Thoracic aorta (tissue), 2 donors: Measurements from ENCODE around the gene IGF2. TPM values are rescaled to one million over a fixed set of nuclear protein-coding genes. Genes with fewer than 3 reads are reported as not detected.

ENCODE experiments used
- ATAC-seq: fragments of 150-250 bp; one replicate; pipeline ENCODE4 v1.8.0; 2017; ENCODE audit warnings: low read depth; ENCODE audit not compliant: insufficient number of reproducible peaks, low FRiP score
- DNase-seq: peaks from one replicate; pipeline ENCODE4 v3.0.0-alpha.2; 2020; ENCODE audit warnings: low spot score
- H3K27ac ChIP-seq, 2 donors: fragments of 200-600 bp; sonication (generic); 1 replicate in 1 of 2; 2 replicates in 1 of 2; pipeline ENCODE4 v1.5.1; 2016; ENCODE audit warnings: mild to moderate bottlenecking in 2 of 2, moderate library complexity in 2 of 2
- H3K27me3 ChIP-seq: fragments of 200-600 bp; sonication (generic); replicated peaks from 2 replicates; pipeline ENCODE4 v1.6.0; 2016; ENCODE audit warnings: mild to moderate bottlenecking; ENCODE audit not compliant: insufficient read depth
- H3K36me3 ChIP-seq: fragments of 200-600 bp; sonication (generic); one replicate; pipeline ENCODE4 v1.5.1; 2016
- H3K4me1 ChIP-seq, 2 donors: fragments of 200-600 bp; sonication (generic); 1 replicate in 1 of 2; 2 replicates in 1 of 2; pipeline versions ENCODE4 v1.5.1 to v1.6.0; 2016; ENCODE audit warnings: low read depth in 2 of 2, mild to moderate bottlenecking in 1 of 2; ENCODE audit not compliant: control insufficient read depth in 1 of 2
- H3K4me3 ChIP-seq: fragments of 200-600 bp; sonication (generic); 2 replicates; pipeline ENCODE4 v1.5.1; 2016; ENCODE audit warnings: mild to moderate bottlenecking
- H3K9me3 ChIP-seq: fragments of 200-600 bp; sonication (generic); 2 replicates; pipeline ENCODE4 v1.5.1; 2016
- total RNA-seq, 2 donors: library from RNA; depleted of rRNA; stranded (reverse); fragments of >200 nt; gene quantifications; one replicate each; pipeline versions ENCODE4 v1.1.0 to v1.2.3, GENCODE V29; 2016
- TF ChIP-seq, protein P1 (sequence below): fragments of 200-600 bp; sonication (generic); IDR thresholded peaks from one replicate; pipeline ENCODE4 v1.5.1; 2019; ENCODE audit warnings: antibody characterized with exemption

The IGF2 gene
- total RNA-seq, 2 donors from 2014 or later, result 31.7 to 39.4 TPM

DNA sequence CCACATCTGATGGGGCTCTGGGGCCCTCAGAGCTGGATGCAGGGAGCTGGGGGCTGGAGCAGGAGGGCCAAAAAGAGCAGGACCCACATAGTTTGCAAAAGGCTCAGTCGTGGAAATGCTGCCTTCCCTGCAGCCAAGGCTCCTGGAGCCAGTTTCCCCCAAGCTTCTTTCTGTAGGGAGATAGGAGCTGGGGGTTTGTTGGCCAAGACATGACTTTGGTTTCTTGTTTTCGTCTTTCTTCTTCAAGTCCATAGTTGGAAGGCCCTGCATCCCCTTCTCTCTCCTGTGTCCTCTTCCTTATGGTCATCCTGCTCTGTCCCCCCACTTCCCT, 36.3 kb downstream of the IGF2 start:
- TF ChIP-seq, protein P1, sequence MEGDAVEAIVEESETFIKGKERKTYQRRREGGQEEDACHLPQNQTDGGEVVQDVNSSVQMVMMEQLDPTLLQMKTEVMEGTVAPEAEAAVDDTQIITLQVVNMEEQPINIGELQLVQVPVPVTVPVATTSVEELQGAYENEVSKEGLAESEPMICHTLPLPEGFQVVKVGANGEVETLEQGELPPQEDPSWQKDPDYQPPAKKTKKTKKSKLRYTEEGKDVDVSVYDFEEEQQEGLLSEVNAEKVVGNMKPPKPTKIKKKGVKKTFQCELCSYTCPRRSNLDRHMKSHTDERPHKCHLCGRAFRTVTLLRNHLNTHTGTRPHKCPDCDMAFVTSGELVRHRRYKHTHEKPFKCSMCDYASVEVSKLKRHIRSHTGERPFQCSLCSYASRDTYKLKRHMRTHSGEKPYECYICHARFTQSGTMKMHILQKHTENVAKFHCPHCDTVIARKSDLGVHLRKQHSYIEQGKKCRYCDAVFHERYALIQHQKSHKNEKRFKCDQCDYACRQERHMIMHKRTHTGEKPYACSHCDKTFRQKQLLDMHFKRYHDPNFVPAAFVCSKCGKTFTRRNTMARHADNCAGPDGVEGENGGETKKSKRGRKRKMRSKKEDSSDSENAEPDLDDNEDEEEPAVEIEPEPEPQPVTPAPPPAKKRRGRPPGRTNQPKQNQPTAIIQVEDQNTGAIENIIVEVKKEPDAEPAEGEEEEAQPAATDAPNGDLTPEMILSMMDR, result no peak
- Histone ChIP-seq H3K27ac (no peak overlapping the region), H3K9me3 (no peaks in the 10 kb centered on the region), H3K36me3 (no peaks in the 10 kb centered on the region), H3K4me3 (no peak overlapping the region), H3K27me3 (no peaks in the 10 kb centered on the region), H3K4me1 (no peaks in the 10 kb centered on the region)
- no peak for DNase-seq
- no peak for ATAC-seq

DNA sequence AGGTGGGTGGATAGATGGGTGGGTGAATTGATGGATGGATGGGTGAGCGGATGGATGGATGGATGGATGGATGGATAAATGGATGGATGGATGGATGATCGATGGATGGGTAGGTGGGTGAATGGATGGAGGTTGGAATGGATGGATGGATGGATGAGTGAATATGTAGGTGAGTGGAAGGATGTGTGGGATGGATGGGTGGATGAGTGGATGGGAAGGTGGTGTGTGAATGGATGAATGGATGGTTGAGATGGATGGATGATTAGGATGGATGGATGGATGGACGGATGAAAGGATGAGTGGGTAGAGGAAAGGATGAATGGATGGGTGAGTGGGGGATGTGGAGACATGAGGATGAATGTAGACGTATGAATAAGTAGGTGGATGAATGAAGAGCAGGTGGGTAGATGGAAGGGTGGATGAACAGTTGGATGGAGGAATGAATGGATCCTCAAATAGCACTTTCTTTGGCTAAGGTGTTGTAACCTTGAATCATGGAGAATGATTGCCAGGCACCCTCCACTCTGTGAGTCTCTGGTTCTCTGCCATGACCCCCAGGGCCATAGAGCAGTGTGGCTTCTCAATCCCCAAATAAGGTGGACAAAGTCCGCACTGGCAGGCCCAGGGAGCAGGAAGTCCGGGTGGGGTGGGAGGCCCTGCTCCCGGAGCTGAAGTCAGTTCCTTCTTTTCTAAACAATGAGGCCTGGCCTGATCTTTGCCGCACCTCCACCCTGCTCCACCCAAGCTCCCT, 36.9 kb downstream of the IGF2 start:
- H3K27me3 ChIP-seq, result no peaks in the 10 kb centered on the region
- DNase-seq (no peak), ATAC-seq (no peak)
- H3K27ac ChIP-seq, result no peak overlapping the region
- TF ChIP-seq, protein P1, result no peak
- no peaks in the 10 kb centered on the region for H3K4me1 ChIP-seq
- H3K36me3 ChIP-seq, result no peaks in the 10 kb centered on the region
- no peaks in the 10 kb centered on the region for H3K9me3 ChIP-seq
- H3K4me3 ChIP-seq, result no peak overlapping the region

DNA sequence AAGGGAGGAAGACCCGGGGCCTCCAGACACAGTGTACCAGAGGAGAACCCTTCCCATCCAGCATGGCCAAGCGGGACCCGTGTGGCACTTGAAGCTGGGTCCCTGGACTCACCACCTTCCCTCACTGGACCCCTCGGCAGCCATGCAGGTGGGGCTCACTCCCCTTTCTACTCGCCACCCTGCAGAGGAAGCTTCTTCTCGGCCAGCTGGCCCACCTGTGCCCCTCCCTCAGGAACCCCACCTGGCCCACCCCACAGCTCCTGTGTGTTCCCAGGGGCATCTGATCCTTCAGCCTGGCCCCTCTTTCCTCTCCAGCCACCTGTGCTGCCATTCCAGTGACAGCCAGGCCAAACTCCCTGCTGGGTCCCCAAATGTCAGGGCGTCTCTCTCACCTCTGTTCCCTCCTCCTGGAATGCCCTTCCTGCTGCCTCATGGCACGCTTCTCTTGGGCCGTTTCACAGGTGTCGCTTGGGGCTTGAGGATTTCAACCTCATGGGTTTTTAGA, 38.0 kb downstream of the IGF2 start:
- no peaks in the 10 kb centered on the region for H3K36me3 ChIP-seq
- no peaks in the 10 kb centered on the region for H3K27me3 ChIP-seq
- no peaks in the 10 kb centered on the region for H3K4me1 ChIP-seq
- TF ChIP-seq, protein P1, result no peak
- H3K9me3 ChIP-seq, result no peaks in the 10 kb centered on the region
- no peak overlapping the region for H3K27ac ChIP-seq
- DNase-seq (no peak), ATAC-seq (no peak)
- no peak overlapping the region for H3K4me3 ChIP-seq

DNA sequence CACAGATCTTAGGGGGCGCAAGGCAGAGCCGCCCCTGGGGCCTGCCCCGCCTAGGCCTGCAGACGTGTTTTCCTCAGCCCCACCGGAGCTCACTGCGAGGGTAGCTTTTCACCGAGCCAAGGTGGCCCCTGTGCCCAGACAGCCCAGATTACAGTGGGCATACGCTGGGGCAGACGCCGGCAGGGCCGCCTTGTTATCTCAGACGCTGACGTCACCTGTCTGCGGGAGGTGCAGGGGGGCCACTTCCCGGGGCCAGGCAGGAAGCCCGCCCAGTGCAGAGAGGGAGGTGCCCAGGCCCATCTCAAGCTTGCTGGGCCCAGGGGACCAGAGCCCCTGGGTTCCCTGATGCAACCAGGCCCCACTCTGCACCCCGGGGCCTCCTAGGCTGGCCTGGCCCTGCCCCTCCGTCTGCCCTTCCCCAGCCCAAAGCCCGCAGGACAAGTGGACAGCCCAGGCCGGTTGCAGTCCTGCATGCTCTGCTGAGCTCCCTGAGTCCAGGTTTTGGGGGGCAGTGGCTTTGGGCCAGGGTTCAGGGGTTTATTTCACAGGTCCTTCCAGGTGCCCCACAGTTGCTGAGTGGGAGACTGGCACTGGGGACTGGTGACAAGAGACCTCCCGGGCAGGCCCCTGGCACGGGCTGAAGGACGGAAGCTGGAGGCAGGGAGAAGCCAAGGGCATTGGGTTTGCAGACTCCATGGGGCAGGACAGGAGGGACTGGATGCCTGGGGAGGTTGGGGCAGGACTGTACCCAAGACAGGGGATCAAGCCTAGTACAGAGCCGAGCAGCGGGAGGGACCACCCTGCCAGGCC, 38.6 kb downstream of the IGF2 start:
- DNase-seq (no peak), ATAC-seq (no peak)
- TF ChIP-seq, protein P1, result no peak
- no peak overlapping the region for H3K4me3 ChIP-seq
- no peak overlapping the region for H3K27ac ChIP-seq
- no peaks in the 10 kb centered on the region for H3K9me3 ChIP-seq
- no peaks in the 10 kb centered on the region for H3K36me3 ChIP-seq
- H3K27me3 ChIP-seq, result no peaks in the 10 kb centered on the region
- H3K4me1 ChIP-seq, result no peaks in the 10 kb centered on the region
